ENCODE results near the gene RTN4RL1. TPM values are rescaled to one million over a fixed set of nuclear protein-coding genes. Genes with fewer than 3 reads are reported as not detected.
A peak's percentile ranks its signal among the peaks of the same experiment; 100 is the strongest.

Gene RTN4RL1
- total RNA-seq, 1 donor, result 1.1 TPM

GRCh38 chr17:2042933-2043332 is 17.8 kb upstream of the RTN4RL1 start:
- H3K36me3 ChIP-seq (ENCODE audit: insufficient read depth, low read length), result peaks cover 40% of the 10 kb centered on the region
- H2AFZ ChIP-seq (ENCODE audit: low read length), result no peak overlapping the region
- no peaks in the 10 kb centered on the region for H3K9me3 ChIP-seq (ENCODE audit: low read depth, low read length)
- H3K4me2 ChIP-seq (ENCODE audit: insufficient read depth, low read length), result peak overlapping the region; percentile 82
- peak overlapping the region; percentile 73 for H3K4me3 ChIP-seq (ENCODE audit: insufficient read depth, low read length)
- H4K20me1 ChIP-seq (ENCODE audit: insufficient read depth, low read length), result no peaks in the 10 kb centered on the region
- H3K4me1 ChIP-seq (ENCODE audit: insufficient read depth, low read length), result peaks cover 34% of the 10 kb centered on the region
- no peak for TF ChIP-seq CTCF (IDR thresholded peaks at IDR 0.05; ENCODE audit: extremely low read depth, low read depth, low read length)
- peaks cover 21% of the 10 kb centered on the region for H3K79me2 ChIP-seq (ENCODE audit: insufficient read depth, low read length)
- H3K27ac ChIP-seq (ENCODE audit: low read depth, low read length), result peak overlapping the region; percentile 80
- H3K27me3 ChIP-seq (ENCODE audit: insufficient read depth, low read length), result no peaks in the 10 kb centered on the region
- DNase-seq (ENCODE audit: insufficient read length, low spot score, missing footprints), result no peak

GRCh38 chr17:2042390-2042847 is 17.3 kb upstream of the RTN4RL1 start:
- H3K4me1 ChIP-seq (ENCODE audit: insufficient read depth, low read length), result peaks cover 34% of the 10 kb centered on the region

DNA sequence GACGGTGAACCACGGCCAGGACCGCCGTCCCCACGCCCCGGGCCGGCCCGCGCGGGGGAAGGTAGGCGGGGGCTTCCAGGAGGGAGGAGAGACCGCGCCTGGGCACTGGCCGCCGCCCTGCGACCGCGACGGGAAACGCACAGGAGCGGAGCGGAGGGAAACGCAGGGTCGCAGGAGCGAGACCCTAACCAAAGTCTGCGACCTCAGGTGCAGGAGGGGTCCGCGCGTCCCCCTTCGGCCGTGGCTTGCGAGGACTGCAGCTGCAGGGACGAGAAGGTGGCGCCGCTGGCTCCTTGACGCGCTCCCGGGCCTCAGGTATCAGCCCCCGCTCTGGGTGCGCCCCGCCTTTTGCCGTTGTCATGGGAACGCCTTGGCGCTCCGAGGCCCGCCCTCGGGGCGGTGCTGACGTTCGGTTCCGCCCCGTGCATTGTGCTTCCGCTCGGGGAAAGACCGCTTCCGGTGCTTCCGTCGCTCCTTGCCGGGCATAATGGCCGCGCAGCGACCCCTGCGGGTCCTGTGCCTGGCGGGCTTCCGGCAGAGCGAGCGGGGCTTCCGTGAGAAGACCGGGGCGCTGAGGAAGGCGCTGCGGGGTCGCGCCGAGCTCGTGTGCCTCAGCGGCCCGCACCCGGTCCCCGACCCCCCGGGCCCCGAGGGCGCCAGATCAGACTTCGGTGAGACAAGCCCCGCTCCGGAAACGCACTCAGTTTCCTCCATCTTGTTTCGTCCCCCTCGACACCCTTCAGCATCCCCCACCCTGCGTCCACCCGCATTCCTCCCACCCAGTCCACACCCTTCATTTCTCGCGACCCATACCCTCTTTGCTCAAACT is 16.6 kb upstream of the RTN4RL1 start, which contains the start of gene OVCA2:
Gene OVCA2, plus strand, starts transcription at position 462 of the 829 bp plus-strand sequence. Its CDS starts 26 bp downstream, at position 488.
- peak within 1 kb of the TSS; percentile 73 for H3K4me3 ChIP-seq (ENCODE audit: insufficient read depth, low read length)
- peak within 1 kb of the TSS; percentile 66 for H2AFZ ChIP-seq (ENCODE audit: low read length)
- H3K4me1 ChIP-seq (ENCODE audit: insufficient read depth, low read length), result peaks cover 34% of the 10 kb centered on the region
- peak within 1 kb of the TSS; percentile 82 for H3K4me2 ChIP-seq (ENCODE audit: insufficient read depth, low read length)
- H3K36me3 ChIP-seq (ENCODE audit: insufficient read depth, low read length), result peaks cover 48% of the 10 kb centered on the region
- TF ChIP-seq CTCF (IDR thresholded peaks at IDR 0.05; ENCODE audit: extremely low read depth, low read depth, low read length), result peak; percentile 37
- DNase-seq (ENCODE audit: insufficient read length, low spot score, missing footprints), result peak; percentile 98
- no peaks in the 10 kb centered on the region for H4K20me1 ChIP-seq (ENCODE audit: insufficient read depth, low read length)
- H3K27me3 ChIP-seq (ENCODE audit: insufficient read depth, low read length), result no peaks in the 10 kb centered on the region
- no peaks in the 10 kb centered on the region for H3K9me3 ChIP-seq (ENCODE audit: low read depth, low read length)
- H3K79me2 ChIP-seq (ENCODE audit: insufficient read depth, low read length), result peaks cover 21% of the 10 kb centered on the region
- H3K27ac ChIP-seq (ENCODE audit: low read depth, low read length), result peak within 1 kb of the TSS; percentile 80

More at GRCh38 chr17:2042390-2042847, 17.3 kb upstream of the RTN4RL1 start:
- Histone ChIP-seq H3K9me3 (ENCODE audit: low read depth, low read length) (no peaks in the 10 kb centered on the region), H3K27ac (ENCODE audit: low read depth, low read length) (peak overlapping the region; percentile 80), H3K4me2 (ENCODE audit: insufficient read depth, low read length) (peak overlapping the region; percentile 82), H3K36me3 (ENCODE audit: insufficient read depth, low read length) (peaks cover 41% of the 10 kb centered on the region), H3K27me3 (ENCODE audit: insufficient read depth, low read length) (no peaks in the 10 kb centered on the region), H3K79me2 (ENCODE audit: insufficient read depth, low read length) (peaks cover 21% of the 10 kb centered on the region), H2AFZ (ENCODE audit: low read length) (peak overlapping the region; percentile 58), H3K4me3 (ENCODE audit: insufficient read depth, low read length) (peak overlapping the region; percentile 73), H4K20me1 (ENCODE audit: insufficient read depth, low read length) (no peaks in the 10 kb centered on the region)
- DNase-seq (ENCODE audit: insufficient read length, low spot score, missing footprints), result peak; percentile 91
- TF ChIP-seq CTCF (IDR thresholded peaks at IDR 0.05; ENCODE audit: extremely low read depth, low read depth, low read length), result no peak

DNA sequence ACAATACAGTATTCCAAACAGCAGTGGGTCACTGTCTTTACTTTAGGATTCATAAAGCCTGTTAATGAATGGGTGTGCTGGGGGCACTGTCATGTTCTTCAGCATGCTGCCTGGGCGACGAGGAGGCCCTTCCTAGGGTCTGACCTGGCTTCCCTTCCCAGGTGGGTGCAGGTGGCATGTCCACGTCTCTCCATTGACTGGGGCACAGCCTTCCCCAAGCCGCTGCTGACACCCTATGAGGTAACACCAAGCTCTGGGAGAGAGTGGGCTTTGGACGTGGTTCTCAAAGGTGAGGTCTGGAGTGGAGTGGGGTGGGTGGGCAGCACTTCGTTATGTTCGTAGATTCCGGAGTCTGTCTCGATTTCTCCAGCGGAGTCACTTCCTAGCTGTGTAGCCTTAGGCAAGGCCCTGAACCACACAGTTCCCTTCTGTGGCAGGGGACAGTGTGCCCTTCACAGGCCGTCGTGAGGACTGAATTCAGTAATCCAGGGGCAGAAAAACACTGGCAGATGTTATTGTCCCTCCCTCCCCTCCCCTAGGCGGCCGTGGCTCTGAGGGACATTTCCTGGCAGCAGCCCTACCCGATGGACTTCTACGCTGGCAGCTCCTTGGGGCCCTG is 15.9 kb upstream of the RTN4RL1 start:
- DNase-seq (ENCODE audit: insufficient read length, low spot score, missing footprints), result no peak
- Histone ChIP-seq H3K36me3 (ENCODE audit: insufficient read depth, low read length) (peaks cover 51% of the 10 kb centered on the region), H3K27me3 (ENCODE audit: insufficient read depth, low read length) (no peaks in the 10 kb centered on the region), H2AFZ (ENCODE audit: low read length) (peak overlapping the region; percentile 66), H3K4me2 (ENCODE audit: insufficient read depth, low read length) (peak overlapping the region; percentile 82), H3K9me3 (ENCODE audit: low read depth, low read length) (no peaks in the 10 kb centered on the region), H4K20me1 (ENCODE audit: insufficient read depth, low read length) (no peaks in the 10 kb centered on the region), H3K4me1 (ENCODE audit: insufficient read depth, low read length) (peaks cover 34% of the 10 kb centered on the region), H3K79me2 (ENCODE audit: insufficient read depth, low read length) (peaks cover 21% of the 10 kb centered on the region), H3K4me3 (ENCODE audit: insufficient read depth, low read length) (peak overlapping the region; percentile 73), H3K27ac (ENCODE audit: low read depth, low read length) (peak overlapping the region; percentile 80)
- TF ChIP-seq CTCF (IDR thresholded peaks at IDR 0.05; ENCODE audit: extremely low read depth, low read depth, low read length), result no peak
